Panc1 (cell line): ENCODE data around the gene AMDHD2. TPM values are rescaled to one million over a fixed set of nuclear protein-coding genes. Genes with fewer than 3 reads are reported as not detected.
A peak's percentile ranks its signal among the peaks of the same experiment; 100 is the strongest.

Experiments used
- ATAC-seq: fragments of 200-7000 bp; cut with Tn5 transposase; 2 replicates; pipeline ENCODE4 v1.9.1; 2020; ENCODE audit warnings: mild to moderate bottlenecking, moderate library complexity
- BruUV-seq: library from RNA; stranded (reverse); fragments of 400-500 nt; replicated peaks from 2 replicates; lab custom pipeline; 2021; lab: Mats Ljungman, UMichigan
- CTCF ChIA-PET: fragments of 300-600 bp; sonication (Branson Sonifier 250); formaldehyde crosslinking; loops from one replicate; lab custom pipeline; 2022; ENCODE audit warnings: antibody characterized with exemption; lab: Charles Lee
- POLR2A ChIA-PET: fragments of 300-600 bp; sonication (Branson Sonifier 250); formaldehyde crosslinking; loops from one replicate; lab custom pipeline; 2022; ENCODE audit warnings: antibody characterized with exemption; lab: Charles Lee
- DNase-seq: peaks from one replicate; pipeline ENCODE4 v3.0.0-alpha.2; 2010; ENCODE audit warnings: low read depth, low spot score
- H3K27ac ChIP-seq: 2 replicates; pipeline ENCODE4 v1.5.1; 2011; ENCODE audit warnings: mild to moderate bottlenecking, low read length, inconsistent platforms
- H3K27me3 ChIP-seq: fragments of 200-500 bp; sonication (Bioruptor generic); 2 replicates; pipeline ENCODE4 v1.6.0; 2014; ENCODE audit warnings: low read length, inconsistent platforms; ENCODE audit not compliant: control insufficient read depth, insufficient read depth
- H3K36me3 ChIP-seq: fragments of 200-500 bp; sonication (Bioruptor generic); 2 replicates; pipeline ENCODE4 v1.5.1; 2014; ENCODE audit warnings: inconsistent platforms, mild to moderate bottlenecking, low read length, moderate library complexity; ENCODE audit not compliant: control insufficient read depth, insufficient read depth
- H3K4me1 ChIP-seq: 2 replicates; pipeline ENCODE4 v1.5.1; 2011; ENCODE audit warnings: inconsistent platforms, mild to moderate bottlenecking, low read length, moderate library complexity; ENCODE audit not compliant: control insufficient read depth, insufficient read depth
- H3K4me3 ChIP-seq, 2 experiments: 2 replicates each; pipeline ENCODE4 v1.5.1; 2011 to 2012; ENCODE audit warnings: low read depth in 2 of 2, low read length in 2 of 2, mild to moderate bottlenecking in 2 of 2, inconsistent platforms in 1 of 2, moderate library complexity in 1 of 2
- H3K9me3 ChIP-seq: fragments of 200-500 bp; sonication (Bioruptor generic); 2 replicates; pipeline ENCODE4 v1.5.1; 2014; ENCODE audit warnings: low read depth, mild to moderate bottlenecking, inconsistent platforms, low read length, moderate library complexity; ENCODE audit not compliant: control insufficient read depth, insufficient read depth
- CTCF ChIP-seq: fragments of 450-650 bp; IDR thresholded peaks from 2 replicates; pipeline ENCODE4 v1.5.1; 2017; ENCODE audit warnings: mild to moderate bottlenecking
- POLR2AphosphoS5 ChIP-seq: IDR thresholded peaks from 2 replicates; pipeline ENCODE4 v1.6.1; 2012; ENCODE audit warnings: mild to moderate bottlenecking, low read depth, low read length, moderate library complexity
- REST ChIP-seq, 2 experiments: IDR thresholded peaks; 2 replicates each; pipeline ENCODE4 v1.6.1; 2011 to 2012; ENCODE audit warnings: low read depth in 2 of 2, control low read depth in 1 of 2, low read length in 1 of 2, mild to moderate bottlenecking in 1 of 2, moderate library complexity in 1 of 2; ENCODE audit not compliant: insufficient read depth in 1 of 2
- SIN3A ChIP-seq: IDR thresholded peaks from 2 replicates; pipeline ENCODE4 v1.6.1; 2012; ENCODE audit warnings: low read depth, mild to moderate bottlenecking, low read length, moderate library complexity, borderline replicate concordance; ENCODE audit not compliant: insufficient read depth
- TCF7L2 ChIP-seq: IDR thresholded peaks from 2 replicates; pipeline ENCODE4 v1.6.1; 2011; ENCODE audit warnings: mild to moderate bottlenecking, low read depth, low read length, inconsistent platforms
- in situ Hi-C: cut with HindIII; loops from 2 replicates; pipeline ENCODE4 v1.10.0; 2016; ENCODE audit warnings: low sequenced_read_pairs, low pct_unique_long_range_greater_than_20kb
- intact Hi-C: fragments of 100-400 bp; cut with micrococcal nuclease; formaldehyde crosslinking; loops from one replicate; pipeline ENCODE4 v1.10.0; 2022; ENCODE audit not compliant: unreplicated experiment
- total RNA-seq: library from RNA; stranded (reverse); gene quantifications from one replicate; pipeline ENCODE4 v1.2.1, GENCODE V29; 2021; ENCODE audit not compliant: unreplicated experiment

AMDHD2 gene
- total RNA-seq, 1 experiment from 2014 or later: 87.5 TPM

DNA sequence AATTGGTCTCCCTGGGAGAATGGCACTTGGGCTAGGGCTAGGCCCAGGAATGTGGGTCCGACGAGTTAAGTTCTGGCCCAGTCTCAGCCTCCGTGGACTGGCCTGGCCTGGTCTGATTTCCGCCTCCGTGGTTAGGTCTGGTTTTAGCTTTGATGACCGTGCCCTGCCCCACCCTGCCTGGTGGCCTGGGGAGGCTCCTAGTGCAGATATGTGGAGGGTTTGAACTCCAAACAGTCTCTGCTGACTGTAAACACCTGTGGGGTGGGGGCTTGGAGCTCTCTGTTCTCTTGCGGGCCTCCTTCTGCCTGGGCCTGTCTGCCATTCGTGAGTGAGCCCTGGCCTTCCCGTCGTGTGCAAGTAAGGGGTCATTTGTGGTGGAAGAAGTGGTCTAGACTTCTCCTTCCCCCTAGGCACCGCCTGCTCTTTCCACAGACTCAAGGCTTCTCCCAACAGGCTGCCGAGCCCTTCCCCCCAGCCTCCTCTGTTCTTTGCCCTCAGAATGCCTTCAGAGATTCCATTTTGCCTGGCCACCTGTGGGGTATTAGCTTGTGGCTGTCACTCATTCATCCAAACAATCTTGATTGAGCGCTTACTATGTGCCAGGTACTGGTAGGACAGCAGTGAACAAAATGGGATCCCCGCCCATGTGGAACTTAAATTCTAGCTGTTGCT, 4.9 kb upstream of the AMDHD2 start:
- Histone ChIP-seq H3K9me3 (no peaks in the 10 kb centered on the region), H3K4me3 (peak overlapping the region; percentile 85 to 95), H3K4me1 (peaks cover 45% of the 10 kb centered on the region), H3K27ac (peak overlapping the region; percentile 90), H3K36me3 (peaks cover 2% of the 10 kb centered on the region; the same call in 1 of the 2 replicates), H3K27me3 (no peaks in the 10 kb centered on the region)
- ATAC-seq (no peak), DNase-seq (no peak)
- ChIA-PET POLR2A (interaction anchor here (0.7 kb wide), 1 partner anchor 304 kb away, joined by 14 read pairs; no protein-coding TSS in a partner anchor), CTCF (interaction anchor here (0.5 kb wide), 1 partner anchor 16 kb away, joined by 5 read pairs; the partner anchor contains the start of gene CEMP1)
- intact Hi-C loops: no loop called here
- TSS peak; percentile 77 for BruUV-seq
- 0 out of 2 replicates have a peak, but pooled peaks have one; percentile 51 for TF ChIP-seq SIN3A
- no peak for TF ChIP-seq REST (IDR thresholded peaks at IDR 0.05; ENCODE audit: insufficient read depth in 1 of 2, low read depth in 2 of 2, low read length in 1 of 2)
- no peak for TF ChIP-seq TCF7L2
- no peak for TF ChIP-seq CTCF
- in situ Hi-C loops: no loop called here

DNA sequence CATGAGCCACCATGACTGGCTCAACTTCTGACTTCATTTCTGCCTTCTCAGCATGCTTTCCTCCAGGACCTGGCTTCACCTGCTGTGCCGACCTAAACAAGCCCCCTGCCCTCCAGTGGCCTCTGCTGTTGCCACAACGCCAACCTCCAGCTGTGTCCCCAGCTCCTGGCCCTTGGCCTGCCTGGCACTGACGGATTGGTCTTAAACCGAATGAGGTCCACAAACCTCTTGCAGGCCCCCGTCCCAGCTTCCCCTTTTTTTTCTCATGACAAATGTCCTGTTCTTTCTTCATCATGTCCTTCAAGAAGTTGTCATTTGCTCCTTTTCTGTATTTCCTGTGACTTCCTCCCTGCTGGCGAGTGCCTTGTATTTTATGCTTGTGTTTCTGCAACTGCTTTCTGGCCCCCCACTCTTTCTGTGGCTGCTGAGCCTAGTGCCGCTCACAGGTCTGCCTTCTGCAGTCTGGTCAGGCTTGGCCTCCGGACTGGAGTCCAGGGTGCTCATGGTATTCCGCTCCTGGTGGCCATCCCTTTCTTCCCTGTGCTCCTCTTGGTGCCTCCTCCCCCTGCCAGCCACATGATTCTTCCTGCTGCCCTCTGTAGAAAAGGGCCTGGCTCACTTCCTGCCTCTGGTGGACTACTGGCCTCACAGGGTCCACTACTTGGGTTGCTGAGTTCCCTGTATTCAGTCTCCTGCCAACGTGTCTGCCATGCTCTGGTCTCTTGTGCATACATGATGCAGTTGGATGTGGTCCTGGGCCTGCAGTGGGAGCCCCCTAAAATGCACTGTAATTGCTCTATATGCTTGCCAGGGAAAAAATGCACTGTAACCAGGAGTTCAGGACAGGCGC, 3.6 kb upstream of the AMDHD2 start:
- ATAC-seq (no peak), DNase-seq (no peak)
- ChIA-PET CTCF (no interaction called here), POLR2A (no interaction called here)
- intact Hi-C loops: no loop called here
- TF ChIP-seq TCF7L2: no peak
- no peak for TF ChIP-seq REST (IDR thresholded peaks at IDR 0.05; ENCODE audit: insufficient read depth in 1 of 2, low read depth in 2 of 2, low read length in 1 of 2)
- no peak for TF ChIP-seq SIN3A
- no peak for TF ChIP-seq CTCF
- TF ChIP-seq POLR2AphosphoS5: no peak
- Histone ChIP-seq H3K27ac (peak overlapping the region; percentile 63), H3K27me3 (no peaks in the 10 kb centered on the region), H3K36me3 (peaks cover 2% of the 10 kb centered on the region; the same call in 1 of the 2 replicates), H3K4me1 (peaks cover 49% of the 10 kb centered on the region), H3K4me3 (peak overlapping the region in 1 of 2 experiments; percentile 9; a peak in 2 of 4 replicates), H3K9me3 (no peaks in the 10 kb centered on the region)
- in situ Hi-C loops: no loop called here
- no TSS peak for BruUV-seq
